ENCODE results near the gene PPM1D.
"Not testable (repeated sequence)": the region's sequence is repeated elsewhere in the genome, so short reads cannot be mapped to it uniquely, and the experiment has no call there.

Gene PPM1D

GRCh38 chr17:60623415-60623814 is 23.4 kb downstream of the PPM1D start:
- no peak for DNase-seq

GRCh38 chr17:60627124-60627523 is 27.1 kb downstream of the PPM1D start:
- DNase-seq, result no peak

GRCh38 chr17:60628252-60628889 is 28.4 kb downstream of the PPM1D start:
- DNase-seq, result no peak

- DNase-seq, result no peak
These were observed 29.1 kb downstream of the PPM1D start for GRCh38 chr17:60629120-60629519.

- no peak for DNase-seq
These were observed 30.4 kb downstream of the PPM1D start for GRCh38 chr17:60630352-60630751.

- no peak for DNase-seq
These were observed 31.1 kb downstream of the PPM1D start for GRCh38 chr17:60631119-60631518.

GRCh38 chr17:60637683-60638082 is 37.7 kb downstream of the PPM1D start:
- no peak for DNase-seq

GRCh38 chr17:60639019-60639330 is 39.0 kb downstream of the PPM1D start:
- DNase-seq, result no peak

GRCh38 chr17:60640503-60640902 is 40.5 kb downstream of the PPM1D start:
- DNase-seq, result no peak

GRCh38 chr17:60641126-60641525 is 41.1 kb downstream of the PPM1D start:
- no peak for DNase-seq

GRCh38 chr17:60641810-60642220 is 41.8 kb downstream of the PPM1D start:
- peak; percentile 87 for DNase-seq

GRCh38 chr17:60645918-60646523 is 46.0 kb downstream of the PPM1D start:
- DNase-seq, result no peak

GRCh38 chr17:60646701-60647100 is 46.7 kb downstream of the PPM1D start:
- DNase-seq, result no peak

- DNase-seq, result no peak
These were observed 47.7 kb downstream of the PPM1D start for GRCh38 chr17:60647705-60648104.

- no peak for DNase-seq
These were observed 52.7 kb downstream of the PPM1D start for GRCh38 chr17:60652454-60653247.

- no peak for DNase-seq
These were observed 53.6 kb downstream of the PPM1D start for GRCh38 chr17:60653569-60653968.

GRCh38 chr17:60656499-60656898 is 56.5 kb downstream of the PPM1D start:
- no peak for DNase-seq

GRCh38 chr17:60659156-60659555 is 59.2 kb downstream of the PPM1D start:
- no peak for DNase-seq

- no peak for DNase-seq
These were observed 61.5 kb downstream of the PPM1D start for GRCh38 chr17:60661489-60661888.

GRCh38 chr17:60664022-60664421 is 64.0 kb downstream of the PPM1D start:
- DNase-seq, result no peak

GRCh38 chr17:60665602-60666001 is 65.6 kb downstream of the PPM1D start:
- no peak for DNase-seq

- DNase-seq, result not testable (repeated sequence)
These were observed 68.7 kb downstream of the PPM1D start for GRCh38 chr17:60668741-60669140.

- no peak for DNase-seq
These were observed 71.5 kb downstream of the PPM1D start for GRCh38 chr17:60671482-60671881.

GRCh38 chr17:60674637-60675036 is 74.6 kb downstream of the PPM1D start:
- not testable (repeated sequence) for DNase-seq

All from islet precursor cell (in vitro differentiated cells).